GM19351 (cell line): ENCODE results near the gene NFATC3.
"Not testable (repeated sequence)": the region's sequence is repeated elsewhere in the genome, so short reads cannot be mapped to it uniquely, and the experiment has no call there.

Source experiments
- ATAC-seq: cut with Tn5 transposase; IDR thresholded peaks from one replicate; pipeline ENCODE4 v1.9.1; 2021; ENCODE audit warnings: mild to moderate bottlenecking, moderate library complexity; ENCODE audit not compliant: unreplicated experiment

Gene NFATC3

GRCh38 chr16:68115851-68116250 lies 30.7 kb downstream of the NFATC3 start:
- no peak for ATAC-seq

GRCh38 chr16:68116256-68116867 lies 31.2 kb downstream of the NFATC3 start:
- no peak for ATAC-seq

- no peak for ATAC-seq
Observed at GRCh38 chr16:68117884-68118283, 32.7 kb downstream of the NFATC3 start.

GRCh38 chr16:68118954-68119353 lies 33.8 kb downstream of the NFATC3 start:
- not testable (repeated sequence) for ATAC-seq

DNA sequence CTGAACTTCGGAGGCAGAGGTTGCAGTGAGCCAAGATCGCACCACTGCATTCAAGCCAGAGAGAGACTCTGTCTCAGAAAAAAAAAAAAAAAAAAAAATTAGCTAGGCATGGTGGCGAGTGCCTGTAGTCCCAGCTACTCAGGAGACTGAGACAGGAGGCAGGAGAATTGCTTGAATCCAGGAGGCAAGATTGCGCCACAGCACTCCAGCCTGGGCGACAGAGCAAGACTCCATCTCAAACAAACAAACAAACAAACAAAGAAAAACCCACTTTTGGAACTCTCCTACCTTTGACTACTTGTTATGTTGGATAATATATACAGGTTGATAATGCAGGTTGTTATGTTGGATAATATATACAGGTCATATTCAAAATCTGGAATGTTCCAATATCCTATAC lies 35.3 kb downstream of the NFATC3 start:
- ATAC-seq, result not testable (repeated sequence)

DNA sequence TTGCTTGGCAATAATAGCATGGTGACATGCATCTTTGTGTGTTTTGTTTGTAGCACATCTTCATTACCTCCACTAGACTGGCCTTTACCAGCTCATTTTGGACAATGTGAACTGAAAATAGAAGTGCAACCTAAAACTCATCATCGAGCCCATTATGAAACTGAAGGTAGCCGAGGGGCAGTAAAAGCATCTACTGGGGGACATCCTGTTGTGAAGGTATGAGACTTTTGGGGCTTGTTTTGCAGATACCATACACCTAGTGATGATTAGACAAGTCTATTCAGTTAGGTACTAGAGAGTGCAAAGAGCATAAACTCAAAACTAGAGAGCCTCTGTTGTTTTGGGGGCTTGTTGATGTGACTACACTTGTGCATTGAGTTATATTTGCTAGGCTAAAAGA lies 41.2 kb downstream of the NFATC3 start:
- no peak for ATAC-seq

DNA sequence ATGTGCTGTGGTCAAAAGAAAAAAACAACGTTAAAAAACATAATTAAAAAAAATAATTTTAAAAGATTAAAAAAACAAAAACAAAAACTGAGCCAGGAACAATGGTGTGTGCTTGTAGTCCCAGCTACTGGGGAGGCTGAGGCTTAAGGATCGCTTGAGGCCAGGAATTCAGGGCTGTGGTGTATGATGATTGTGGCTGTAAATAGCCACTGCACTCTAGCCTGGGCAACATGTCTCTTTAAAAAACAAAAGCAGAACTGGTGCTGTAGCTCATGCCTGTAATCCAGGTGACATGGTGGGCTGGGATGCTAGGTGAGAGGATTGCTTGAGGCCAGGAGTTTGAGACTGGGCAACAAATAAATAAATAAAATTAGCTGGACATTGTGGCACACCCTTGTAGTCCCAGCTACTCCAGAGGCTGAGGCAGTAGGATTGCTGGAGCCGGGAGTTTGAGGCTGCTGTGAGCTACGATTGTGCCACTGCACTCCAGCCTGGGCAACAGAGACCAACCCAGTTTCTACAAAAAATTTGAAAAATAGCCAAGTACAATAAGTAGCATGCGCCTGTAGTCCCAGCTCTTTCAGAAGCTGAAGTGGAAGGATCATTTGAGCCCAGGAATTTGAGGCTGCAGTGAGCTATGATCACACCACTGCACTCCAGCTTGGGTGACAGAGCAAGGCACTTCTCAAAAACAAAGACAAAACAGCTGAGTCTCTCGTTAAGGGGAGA lies 43.6 kb downstream of the NFATC3 start:
- no peak for ATAC-seq

DNA sequence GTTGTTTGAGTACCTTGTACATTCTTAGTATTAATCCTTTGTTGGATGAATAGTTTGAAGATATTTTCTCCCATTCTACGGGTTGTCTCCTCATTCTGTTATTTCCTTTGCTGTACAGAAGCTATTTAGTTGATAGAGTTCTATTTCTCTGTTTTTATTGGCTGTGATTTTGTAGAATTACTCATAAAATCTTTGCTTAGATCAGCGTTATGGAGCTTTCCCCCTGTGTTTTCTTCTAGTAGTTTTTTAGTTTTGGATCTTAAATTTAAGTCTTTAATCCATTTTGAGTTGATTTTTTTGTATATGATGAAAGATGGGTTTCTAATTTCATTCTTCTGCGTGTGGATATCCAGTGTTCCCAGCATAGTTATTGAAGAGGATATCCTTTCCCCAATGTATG lies 45.4 kb downstream of the NFATC3 start:
- no peak for ATAC-seq

- no peak for ATAC-seq
Observed at GRCh38 chr16:68131813-68132706, 46.9 kb downstream of the NFATC3 start.

DNA sequence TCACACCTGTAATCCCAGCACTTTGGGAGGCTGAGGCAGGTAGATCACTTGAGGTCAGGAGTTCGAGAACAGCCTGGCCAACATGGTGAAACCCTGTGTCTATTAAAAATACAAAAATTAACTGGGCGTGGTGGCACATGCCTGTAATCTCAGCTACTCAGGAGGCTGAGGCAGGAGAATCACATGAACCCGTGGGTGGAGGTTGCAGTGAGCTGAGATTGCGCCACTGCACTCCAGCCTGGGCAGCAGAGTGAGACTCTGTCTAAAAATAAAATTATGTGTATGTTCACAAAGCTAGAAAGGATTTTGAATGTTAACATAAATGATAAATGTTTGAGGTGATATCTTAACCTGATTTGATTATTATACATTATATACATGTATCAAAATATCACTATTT lies 47.8 kb downstream of the NFATC3 start:
- ATAC-seq, result not testable (repeated sequence)

DNA sequence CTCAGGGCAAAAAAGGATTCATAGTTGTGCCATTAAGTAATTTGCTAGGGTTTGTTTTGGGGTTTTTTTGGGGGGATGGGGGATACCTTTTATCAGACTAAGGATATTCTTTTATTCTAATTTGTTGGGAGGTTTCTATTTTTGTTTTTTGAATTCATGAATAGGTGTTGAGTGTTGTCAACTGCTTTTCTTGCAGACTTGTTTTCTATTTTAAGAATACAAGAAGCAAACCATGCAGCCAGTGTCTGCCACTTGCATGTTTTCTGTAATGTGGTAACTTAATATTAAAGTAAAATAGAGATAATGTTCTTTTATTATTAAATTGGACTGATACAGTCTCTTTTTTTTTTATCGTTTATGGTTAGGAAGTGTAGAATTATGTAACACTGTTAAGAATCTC lies 49.5 kb downstream of the NFATC3 start:
- no peak for ATAC-seq

GRCh38 chr16:68136515-68136914 lies 51.3 kb downstream of the NFATC3 start:
- ATAC-seq, result no peak

DNA sequence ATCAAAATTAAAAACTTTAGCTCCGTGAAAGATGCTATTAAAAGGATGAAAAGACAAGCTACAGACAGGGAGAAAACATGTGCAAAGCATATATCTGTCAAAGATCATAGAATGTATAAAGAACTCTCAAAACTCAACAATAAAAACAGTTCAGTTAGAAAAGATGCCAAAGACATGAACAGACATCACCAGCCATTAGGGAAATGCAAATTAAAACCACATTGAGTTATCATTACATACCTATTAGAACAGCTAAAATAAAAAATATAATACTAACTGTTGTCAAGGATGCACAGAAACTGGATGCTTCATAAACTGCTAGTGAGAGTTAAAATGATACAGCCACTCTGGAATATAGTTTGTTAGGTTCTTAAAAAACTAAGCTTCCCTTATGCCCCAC lies 58.8 kb downstream of the NFATC3 start:
- ATAC-seq, result no peak

DNA sequence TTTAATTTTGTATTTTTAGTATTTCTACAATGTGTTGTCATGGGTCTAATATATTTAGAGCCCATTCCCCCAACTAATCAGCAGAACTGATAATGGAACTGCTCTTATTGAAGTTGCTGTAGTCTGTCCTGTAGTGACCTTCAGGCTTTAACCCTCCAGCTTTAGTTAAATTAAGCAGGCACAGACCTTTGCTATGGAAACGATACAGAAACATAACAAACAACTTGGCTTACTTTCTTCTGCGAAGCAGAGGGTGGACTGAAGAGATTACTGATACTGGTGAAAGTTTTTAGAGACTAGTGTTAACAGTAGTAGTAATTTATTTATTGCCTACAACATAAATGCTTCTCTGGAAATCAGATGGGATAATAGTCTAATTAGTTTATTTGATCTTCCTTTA lies 61.4 kb downstream of the NFATC3 start:
- ATAC-seq, result no peak

- no peak for ATAC-seq
Observed at GRCh38 chr16:68147444-68147843, 62.3 kb downstream of the NFATC3 start.

- ATAC-seq, result no peak
Observed at GRCh38 chr16:68149596-68149995, 64.4 kb downstream of the NFATC3 start.

DNA sequence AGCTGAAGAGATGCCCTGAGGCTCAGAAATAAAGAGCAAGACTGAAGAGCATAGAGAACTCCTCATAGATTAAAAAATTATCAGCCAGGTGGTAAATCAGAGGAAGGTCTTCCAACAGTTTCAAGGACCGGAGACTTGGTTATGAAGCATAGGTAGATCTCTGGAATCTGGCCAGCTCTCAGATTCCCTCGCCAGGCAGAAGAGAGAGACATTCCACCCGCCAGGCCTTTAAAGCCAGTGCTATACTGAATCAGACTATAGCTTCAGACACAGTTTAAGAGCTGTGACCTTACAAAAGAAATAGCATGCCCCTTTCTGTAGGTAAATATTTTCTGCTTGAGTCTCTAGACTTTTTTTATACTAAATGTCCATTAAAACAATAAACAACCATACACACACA lies 70.3 kb downstream of the NFATC3 start:
- ATAC-seq, result no peak

GRCh38 chr16:68162413-68162812 lies 77.2 kb downstream of the NFATC3 start:
- no peak for ATAC-seq

GRCh38 chr16:68163275-68163674 lies 78.1 kb downstream of the NFATC3 start:
- not testable (repeated sequence) for ATAC-seq

GRCh38 chr16:68166264-68166663 lies 81.1 kb downstream of the NFATC3 start:
- ATAC-seq, result no peak

DNA sequence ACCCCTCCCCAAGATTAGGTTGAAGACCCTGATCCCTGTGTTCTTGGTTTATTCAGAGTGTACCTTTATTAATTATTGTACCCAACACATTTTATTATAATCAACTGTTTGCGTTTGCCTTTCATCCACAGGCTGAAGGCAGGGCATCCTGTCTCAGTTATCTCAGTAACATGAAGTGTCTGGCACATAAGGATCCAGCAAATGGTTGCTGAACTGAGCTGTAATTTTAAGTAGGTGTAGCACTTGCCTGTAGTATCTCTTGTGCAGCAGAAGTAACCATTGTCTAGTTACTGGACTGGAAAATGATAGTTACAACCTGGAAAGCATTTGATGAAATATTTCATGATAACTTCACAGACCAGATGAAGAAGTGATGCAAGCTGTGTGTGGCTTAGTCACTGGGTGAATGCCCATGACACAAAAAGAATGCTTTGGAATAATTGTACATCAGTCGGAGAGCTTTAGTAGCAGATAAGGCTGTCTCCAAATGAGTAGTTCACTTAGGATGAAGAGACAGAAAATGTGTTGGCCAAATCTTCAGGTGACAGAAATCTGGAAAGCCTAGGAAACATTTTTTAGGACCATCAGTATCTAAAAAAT lies 94.1 kb downstream of the NFATC3 start:
- ATAC-seq, result no peak
